DMS114 treated with DMSO at 0.1 percent for 48 hours (cell line): Measurements from ENCODE around the gene MAST4.

Experiments used
- DNase-seq: peaks from one replicate; lab custom pipeline; 2025; ENCODE audit not compliant: unreplicated experiment; lab: John Stamatoyannopoulos, UW

The MAST4 gene

GRCh38 chr5:67144183-67144639, 548.0 kb downstream of the MAST4 start:
- no peak for DNase-seq

- no peak for DNase-seq
These were observed 550.4 kb downstream of the MAST4 start for GRCh38 chr5:67146574-67146973.

- DNase-seq = no peak
These were observed 550.8 kb downstream of the MAST4 start for GRCh38 chr5:67146981-67147380.

- DNase-seq = no peak
These were observed 551.6 kb downstream of the MAST4 start for GRCh38 chr5:67147760-67148159.

GRCh38 chr5:67149057-67149950, 553.1 kb downstream of the MAST4 start:
- no peak for DNase-seq

- DNase-seq = no peak
These were observed 553.8 kb downstream of the MAST4 start for GRCh38 chr5:67149951-67150523.

GRCh38 chr5:67152400-67152799, 556.2 kb downstream of the MAST4 start:
- DNase-seq = no peak

GRCh38 chr5:67153292-67153691, 557.1 kb downstream of the MAST4 start:
- no peak for DNase-seq

GRCh38 chr5:67154556-67155206, 558.5 kb downstream of the MAST4 start:
- DNase-seq = no peak

- DNase-seq = no peak
These were observed 560.9 kb downstream of the MAST4 start for GRCh38 chr5:67156976-67157583.

- DNase-seq = no peak
These were observed 564.1 kb downstream of the MAST4 start for GRCh38 chr5:67160272-67160671.

- no peak for DNase-seq
These were observed 564.8 kb downstream of the MAST4 start for GRCh38 chr5:67160985-67161384.

- DNase-seq = no peak
These were observed 565.6 kb downstream of the MAST4 start for GRCh38 chr5:67161767-67162166.

- DNase-seq = no peak
These were observed 567.1 kb downstream of the MAST4 start for GRCh38 chr5:67163231-67163756.

- DNase-seq = no peak
These were observed 567.8 kb downstream of the MAST4 start for GRCh38 chr5:67163863-67164595.

GRCh38 chr5:67164856-67165525, 568.8 kb downstream of the MAST4 start:
- DNase-seq = no peak

- DNase-seq = no peak
These were observed 569.6 kb downstream of the MAST4 start for GRCh38 chr5:67165526-67166459.

GRCh38 chr5:67166460-67167285, 570.5 kb downstream of the MAST4 start:
- DNase-seq = no peak
